ENCODE results near the gene MAP3K9.
A peak's percentile ranks its signal among the peaks of the same experiment; 100 is the strongest.

MAP3K9 gene

DNA sequence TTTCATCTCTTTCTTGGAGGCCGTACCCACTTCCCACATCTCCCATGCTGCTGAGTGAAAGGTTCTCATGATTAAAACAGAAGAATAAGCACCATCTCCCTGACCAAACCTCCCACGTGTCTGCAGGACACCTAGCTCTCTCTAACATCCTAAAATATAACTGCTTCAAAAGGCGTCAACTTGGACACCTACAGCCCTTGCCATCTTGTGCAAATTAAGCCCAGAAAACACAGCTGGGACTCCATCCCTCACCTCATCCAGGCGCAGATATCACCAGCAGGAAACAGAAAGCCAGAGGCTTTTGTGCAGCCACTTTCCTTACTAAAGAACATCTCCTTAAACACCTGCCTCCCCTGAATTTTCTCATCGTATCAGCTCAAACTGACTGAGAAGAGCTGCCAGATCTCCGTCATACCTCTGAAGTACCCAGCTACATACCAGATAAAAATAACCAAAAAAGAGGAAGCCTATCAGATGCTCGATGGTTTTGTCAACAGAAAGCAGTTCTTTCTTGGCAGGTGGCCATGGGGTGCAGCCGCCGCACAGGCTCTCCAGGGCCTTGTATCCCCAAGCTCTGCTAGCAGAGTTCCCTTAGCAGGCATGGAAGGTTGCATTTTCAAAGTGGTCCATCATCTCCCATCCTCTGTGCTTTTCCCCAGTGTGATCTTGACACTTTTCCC, 28.8 kb downstream of the MAP3K9 start:
- DNase-seq: peak; percentile 21

DNA sequence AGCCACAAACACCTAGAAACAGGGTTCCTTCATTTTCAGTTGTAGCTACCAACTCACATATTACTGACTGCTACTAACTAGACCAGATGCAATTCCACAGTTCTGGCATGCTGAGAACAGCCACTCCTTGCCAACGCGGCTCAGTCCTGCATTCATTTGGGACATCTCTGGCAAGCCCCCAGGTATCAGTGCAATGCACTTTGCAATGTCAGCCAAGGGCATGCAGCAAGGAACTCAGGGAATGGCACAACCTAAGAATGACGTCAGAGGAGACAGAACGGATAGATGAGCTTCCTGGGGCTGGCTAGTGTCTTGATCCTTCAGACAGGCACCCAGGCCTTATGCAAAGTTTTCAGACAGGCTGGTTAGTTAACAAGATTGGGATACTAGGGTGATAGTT, 29.6 kb downstream of the MAP3K9 start:
- DNase-seq: no peak

DNA sequence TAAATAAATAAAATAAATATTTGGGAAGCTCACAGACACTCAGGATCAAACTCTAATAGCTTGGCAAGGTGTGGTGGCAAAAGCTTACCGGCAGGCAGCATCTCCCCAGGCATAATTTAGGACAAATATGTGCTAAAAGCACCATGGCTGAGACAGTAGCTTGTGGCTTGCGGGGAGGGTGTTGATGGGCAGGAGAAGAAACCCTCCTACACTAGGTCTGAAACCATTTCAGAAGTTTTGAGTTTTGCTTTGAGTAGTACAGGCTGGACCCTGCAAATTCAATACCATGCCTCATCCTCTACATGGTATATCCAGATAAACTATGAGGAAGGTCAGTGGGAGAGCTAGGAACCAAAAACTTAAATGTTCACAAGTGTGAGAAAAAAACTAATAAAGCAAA, 33.1 kb downstream of the MAP3K9 start:
- no peak for DNase-seq

DNA sequence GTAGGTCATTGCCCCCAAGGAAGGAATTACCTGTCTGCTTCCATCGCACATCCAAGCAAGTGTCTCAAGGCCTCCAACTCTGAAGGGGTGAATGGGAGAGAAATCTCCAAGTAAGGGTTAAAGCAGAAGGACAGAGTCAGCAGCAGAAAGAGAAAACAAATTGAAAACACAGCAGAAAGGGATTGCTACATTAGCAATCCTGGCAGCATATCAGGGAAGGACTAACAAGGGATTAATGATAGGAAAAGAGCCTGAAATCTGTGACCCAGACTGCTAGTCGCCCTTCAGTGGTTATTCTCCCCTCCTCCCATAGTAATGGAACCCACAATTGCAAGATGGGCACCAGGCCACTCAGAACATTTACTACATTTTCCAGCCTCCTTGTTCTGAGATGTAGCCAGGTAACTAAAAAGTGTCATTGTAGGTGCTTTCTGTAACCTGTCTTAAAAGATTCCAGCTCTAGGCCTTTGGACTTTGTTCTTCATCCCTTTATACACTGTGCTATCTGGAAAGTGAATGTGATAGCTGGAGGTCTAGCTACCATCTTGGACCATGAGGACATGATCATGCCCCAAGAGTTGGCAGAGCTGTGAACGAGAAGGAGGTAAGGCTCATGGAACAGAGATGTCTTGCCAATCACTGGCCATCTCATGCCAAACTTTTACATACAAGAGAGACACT, 36.0 kb downstream of the MAP3K9 start:
- no peak for DNase-seq

DNA sequence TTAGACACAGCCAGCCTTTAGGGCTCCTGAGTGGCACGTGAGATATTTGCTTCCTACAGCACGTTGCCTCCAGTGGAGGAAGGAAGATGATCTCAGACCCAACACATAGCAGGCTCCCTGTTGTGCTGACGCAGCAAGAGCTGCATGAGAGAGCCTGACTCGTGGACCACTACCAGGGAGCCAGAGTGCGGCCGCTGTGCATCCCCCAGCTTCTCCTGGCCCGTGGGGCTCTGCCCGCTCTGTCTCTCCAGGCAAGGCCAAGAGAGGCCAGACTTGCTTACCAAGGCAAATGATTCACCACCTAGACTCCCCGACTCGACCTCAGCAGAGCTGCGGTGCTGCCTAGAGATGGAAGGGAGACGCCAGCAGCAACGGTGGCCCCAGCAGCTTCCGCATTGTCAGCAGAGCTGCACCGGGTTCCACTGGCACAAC, 37.5 kb downstream of the MAP3K9 start:
- DNase-seq: no peak

DNA sequence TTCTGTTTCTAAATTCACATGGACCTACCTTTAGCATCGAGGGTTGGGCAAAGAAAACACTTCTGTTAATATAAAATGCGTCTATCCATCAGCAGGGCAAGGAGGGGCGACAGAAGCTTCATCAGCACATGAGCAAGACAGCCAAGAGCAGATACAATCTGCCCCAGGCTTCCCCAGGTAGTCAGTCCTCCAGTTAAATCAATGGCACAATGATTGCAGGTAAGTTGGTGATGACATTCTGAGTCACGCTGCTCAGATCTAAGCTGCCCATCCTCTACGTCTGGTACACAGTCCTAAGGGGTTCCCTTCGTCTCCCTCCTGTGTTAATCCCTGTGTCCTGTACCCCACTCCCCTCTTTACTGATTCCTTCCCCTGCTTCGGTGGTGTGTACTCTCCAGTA, 38.8 kb downstream of the MAP3K9 start:
- DNase-seq: no peak

- DNase-seq: no peak
Observed at GRCh38 chr14:70759398-70759797, 49.9 kb downstream of the MAP3K9 start.

DNA sequence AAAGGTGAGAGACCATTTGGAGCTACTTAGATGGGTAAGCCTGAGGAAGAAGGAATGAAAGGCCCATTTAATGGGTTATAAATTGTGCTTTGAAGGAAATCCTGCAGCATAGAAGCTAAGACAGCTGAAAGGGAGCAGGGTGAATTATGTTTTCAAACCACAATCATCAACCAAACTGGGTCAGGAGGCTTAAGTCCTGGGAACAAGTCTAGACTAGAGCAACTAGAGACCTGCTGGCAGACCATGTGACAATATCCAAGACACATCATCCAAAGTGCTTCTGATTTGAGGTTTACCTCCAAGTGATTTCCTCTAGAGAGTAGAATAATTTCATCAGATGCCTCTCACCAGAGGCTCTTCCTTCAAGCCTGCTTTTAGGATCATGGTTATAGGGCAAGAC, 53.7 kb downstream of the MAP3K9 start:
- no peak for DNase-seq

GRCh38 chr14:70754991-70755390, 54.3 kb downstream of the MAP3K9 start:
- DNase-seq: no peak

- DNase-seq: no peak
Observed at GRCh38 chr14:70753518-70753953, 55.8 kb downstream of the MAP3K9 start.

GRCh38 chr14:70748422-70748821, 60.9 kb downstream of the MAP3K9 start:
- no peak for DNase-seq

GRCh38 chr14:70744641-70745040, 64.7 kb downstream of the MAP3K9 start:
- DNase-seq: no peak

DNA sequence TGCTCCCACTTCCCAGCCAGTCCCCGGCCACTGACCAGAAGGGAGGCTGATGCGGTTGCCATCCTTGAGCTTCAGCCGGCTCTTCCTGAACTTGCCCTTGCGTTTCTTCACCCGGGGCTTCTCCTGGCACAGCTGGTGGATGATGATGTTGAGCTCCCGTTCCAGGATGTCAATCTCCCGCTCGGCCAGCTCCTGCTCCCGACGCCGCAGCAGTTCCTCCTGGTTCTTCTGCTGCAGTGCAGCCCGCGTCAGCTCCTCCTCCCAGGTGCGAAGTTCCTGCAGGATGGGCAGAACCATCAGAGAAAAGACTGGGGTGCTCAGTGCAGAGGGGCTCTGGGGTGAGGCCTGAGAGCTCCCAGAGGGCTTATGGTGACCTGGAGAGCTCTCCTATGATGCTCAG, 67.0 kb downstream of the MAP3K9 start:
- DNase-seq: no peak

GRCh38 chr14:70741482-70741881, 67.8 kb downstream of the MAP3K9 start:
- no peak for DNase-seq

- no peak for DNase-seq
Observed at GRCh38 chr14:70735043-70735442, 74.3 kb downstream of the MAP3K9 start.

- no peak for DNase-seq
Observed at GRCh38 chr14:70731447-70732239, 77.7 kb downstream of the MAP3K9 start.

GRCh38 chr14:70730393-70730792, 78.9 kb downstream of the MAP3K9 start:
- DNase-seq: no peak

GRCh38 chr14:70726651-70727375, 82.5 kb downstream of the MAP3K9 start:
- DNase-seq: no peak

GRCh38 chr14:70724944-70725343, 84.4 kb downstream of the MAP3K9 start:
- DNase-seq: no peak

- DNase-seq: no peak
Observed at GRCh38 chr14:70724110-70724509, 85.2 kb downstream of the MAP3K9 start.

- no peak for DNase-seq
Observed at GRCh38 chr14:70723276-70723675, 86.0 kb downstream of the MAP3K9 start.

- DNase-seq: no peak
Observed at GRCh38 chr14:70722418-70722817, 86.9 kb downstream of the MAP3K9 start.

DNA sequence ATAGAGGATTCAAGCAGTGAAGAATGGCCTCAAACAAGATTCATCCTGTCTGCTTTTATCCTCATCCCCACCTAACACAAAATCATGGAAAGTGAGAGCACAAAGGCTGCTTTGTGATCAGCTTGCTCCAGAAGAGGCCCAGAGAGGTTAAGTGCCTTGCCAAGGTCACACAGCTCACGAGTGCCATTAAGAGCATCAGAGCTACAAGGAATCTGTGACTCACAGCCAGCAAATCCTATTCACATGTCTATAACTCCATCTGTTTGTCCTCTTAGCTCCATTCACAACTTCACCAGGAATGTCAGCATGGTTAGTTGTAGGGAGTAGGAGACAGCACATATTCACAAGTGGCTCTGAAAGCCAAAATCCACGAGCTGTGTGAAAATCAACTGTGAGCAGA, 87.8 kb downstream of the MAP3K9 start:
- no peak for DNase-seq
